HepG2 (cell line): ENCODE results near the gene UCP3. TPM values are rescaled to one million over a fixed set of nuclear protein-coding genes. Genes with fewer than 3 reads are reported as not detected.
A peak's percentile ranks its signal among the peaks of the same experiment; 100 is the strongest.

ENCODE experiments used
- AKAP8 ChIP-seq: sonication (generic); formaldehyde crosslinking; IDR thresholded peaks from 2 replicates; pipeline ENCODE4 v1.5.1; 2020; ENCODE audit warnings: mild to moderate bottlenecking, missing genetic modification reagents
- HMGXB3 ChIP-seq: sonication (generic); formaldehyde crosslinking; IDR thresholded peaks from 2 replicates; pipeline ENCODE4 v1.4.0; 2020; ENCODE audit warnings: missing genetic modification reagents, borderline replicate concordance
- IKZF5 ChIP-seq: IDR thresholded peaks from 2 replicates; pipeline ENCODE4 v1.6.1; 2018; ENCODE audit warnings: missing genetic modification reagents, mild to moderate bottlenecking, missing compliant biosample characterization
- MTF2 ChIP-seq: sonication (generic); formaldehyde crosslinking; IDR thresholded peaks from 2 replicates; pipeline ENCODE4 v1.5.0; 2020; ENCODE audit warnings: missing genetic modification reagents, borderline replicate concordance
- NAIF1 ChIP-seq: sonication (generic); formaldehyde crosslinking; IDR thresholded peaks from 2 replicates; pipeline ENCODE4 v1.5.0; 2020; ENCODE audit warnings: mild to moderate bottlenecking, missing genetic modification reagents, borderline replicate concordance
- NFATC3 ChIP-seq: sonication (generic); formaldehyde crosslinking; IDR thresholded peaks from 2 replicates; pipeline ENCODE4 v1.5.1; 2020; ENCODE audit warnings: mild to moderate bottlenecking, missing genetic modification reagents
- SP4 ChIP-seq: sonication (generic); formaldehyde crosslinking; IDR thresholded peaks from 2 replicates; pipeline ENCODE4 v1.8.1; 2023; ENCODE audit warnings: mild to moderate bottlenecking, missing genetic modification reagents
- U2AF2 ChIP-seq: fragments of 200-400 bp; formaldehyde crosslinking; IDR thresholded peaks from 2 replicates; pipeline ENCODE4 v1.6.1; 2017; ENCODE audit warnings: low read depth, mild to moderate bottlenecking, low read length
- ZBTB39 ChIP-seq: sonication (generic); formaldehyde crosslinking; IDR thresholded peaks from 2 replicates; pipeline ENCODE4 v1.5.0; 2020; ENCODE audit warnings: missing genetic modification reagents
- ZNF230 ChIP-seq: sonication (generic); formaldehyde crosslinking; IDR thresholded peaks from 2 replicates; pipeline ENCODE4 v1.4.0; 2020; ENCODE audit warnings: mild to moderate bottlenecking, missing genetic modification reagents
- ZNF343 ChIP-seq: sonication (generic); formaldehyde crosslinking; IDR thresholded peaks from 2 replicates; pipeline ENCODE4 v1.4.0; 2020; ENCODE audit warnings: mild to moderate bottlenecking, missing genetic modification reagents
- ZNF639 ChIP-seq: conservative IDR thresholded peaks from 2 replicates; pipeline ENCODE4 v1.6.1; 2018; ENCODE audit warnings: missing genetic modification reagents
- ZNF660 ChIP-seq: sonication (generic); formaldehyde crosslinking; IDR thresholded peaks from 2 replicates; pipeline ENCODE4 v1.5.1; 2020; ENCODE audit warnings: mild to moderate bottlenecking, low read depth, missing genetic modification reagents, borderline replicate concordance
- ZNF687 ChIP-seq: sonication (generic); formaldehyde crosslinking; IDR thresholded peaks from 2 replicates; pipeline ENCODE4 v1.5.1; 2020; ENCODE audit warnings: mild to moderate bottlenecking, missing genetic modification reagents, moderate library complexity
- ZNF713 ChIP-seq: sonication (generic); formaldehyde crosslinking; IDR thresholded peaks from 2 replicates; pipeline ENCODE4 v1.4.0; 2020; ENCODE audit warnings: mild to moderate bottlenecking, missing genetic modification reagents
- ZNF850 ChIP-seq: sonication (generic); formaldehyde crosslinking; conservative IDR thresholded peaks from 2 replicates; pipeline ENCODE4 v1.9.0; 2021; ENCODE audit warnings: mild to moderate bottlenecking, missing genetic modification reagents
- polyA plus RNA-seq, 8 experiments: library from polyadenylated mRNA; depleted of rRNA in 3 of 8; stranded (reverse) in 7 of 8; unstranded in 1 of 8; fragments of >200 nt; fragmentation: Illumina TruSeq in 4 of 8; extraction: Trizol in 4 of 8; gene quantifications; 2 replicates each; pipeline versions ENCODE4 v1.2.1 to v1.2.3, GENCODE V29; 2011 to 2016; ENCODE audit warnings: low read depth in 4 of 8, missing spikeins in 1 of 8, mixed read lengths in 1 of 8; ENCODE audit not compliant: insufficient read depth in 1 of 8
- total RNA-seq, 5 experiments: library from RNA; depleted of rRNA; stranded (reverse); fragments of >200 nt; fragmentation: Illumina TruSeq; extraction: Trizol; gene quantifications; 2 replicates each; pipeline ENCODE4 v1.2.3, GENCODE V29; 2016; ENCODE audit warnings: low read depth in 1 of 5

UCP3 gene
- total and polyA plus RNA-seq, 2 of the 13 experiments (the other 11 are each of a cell fraction or from before 2014, with no cell fraction given) = 0.37 TPM; not detected in 1

- TF ChIP-seq AKAP8 (no peak), ZNF343 (CRISPR knock-in tag) (no peak), IKZF5 (CRISPR knock-in tag) (peak; percentile 66), ZNF660 (CRISPR knock-in tag) (no peak), MTF2 (no peak), NAIF1 (CRISPR knock-in tag) (0 out of 2 replicates have a peak, but pooled peaks have one; percentile 24), ZNF687 (CRISPR knock-in tag) (peak; percentile 90), SP4 (CRISPR knock-in tag) (no peak), ZNF713 (CRISPR knock-in tag) (peak; percentile 81; the same call in 1 of the 2 replicates), HMGXB3 (CRISPR knock-in tag) (no peak), ZNF639 (CRISPR knock-in tag) (no peak), NFATC3 (CRISPR knock-in tag) (no peak), ZNF230 (CRISPR knock-in tag) (no peak), ZBTB39 (CRISPR knock-in tag) (no peak), ZNF850 (CRISPR knock-in tag) (no peak), U2AF2 (no peak)
These were observed 9.6 kb upstream of the UCP3 start (continued) for GRCh38 chr11:74018331-74019005.
